ENCODE results near the gene RASA3. TPM values are rescaled to one million over a fixed set of nuclear protein-coding genes. Genes with fewer than 3 reads are reported as not detected.
"Not testable (repeated sequence)": the region's sequence is repeated elsewhere in the genome, so short reads cannot be mapped to it uniquely, and the experiment has no call there.

Gene RASA3
- total RNA-seq, 1 experiment from 2014 or later = 9.1 TPM

DNA sequence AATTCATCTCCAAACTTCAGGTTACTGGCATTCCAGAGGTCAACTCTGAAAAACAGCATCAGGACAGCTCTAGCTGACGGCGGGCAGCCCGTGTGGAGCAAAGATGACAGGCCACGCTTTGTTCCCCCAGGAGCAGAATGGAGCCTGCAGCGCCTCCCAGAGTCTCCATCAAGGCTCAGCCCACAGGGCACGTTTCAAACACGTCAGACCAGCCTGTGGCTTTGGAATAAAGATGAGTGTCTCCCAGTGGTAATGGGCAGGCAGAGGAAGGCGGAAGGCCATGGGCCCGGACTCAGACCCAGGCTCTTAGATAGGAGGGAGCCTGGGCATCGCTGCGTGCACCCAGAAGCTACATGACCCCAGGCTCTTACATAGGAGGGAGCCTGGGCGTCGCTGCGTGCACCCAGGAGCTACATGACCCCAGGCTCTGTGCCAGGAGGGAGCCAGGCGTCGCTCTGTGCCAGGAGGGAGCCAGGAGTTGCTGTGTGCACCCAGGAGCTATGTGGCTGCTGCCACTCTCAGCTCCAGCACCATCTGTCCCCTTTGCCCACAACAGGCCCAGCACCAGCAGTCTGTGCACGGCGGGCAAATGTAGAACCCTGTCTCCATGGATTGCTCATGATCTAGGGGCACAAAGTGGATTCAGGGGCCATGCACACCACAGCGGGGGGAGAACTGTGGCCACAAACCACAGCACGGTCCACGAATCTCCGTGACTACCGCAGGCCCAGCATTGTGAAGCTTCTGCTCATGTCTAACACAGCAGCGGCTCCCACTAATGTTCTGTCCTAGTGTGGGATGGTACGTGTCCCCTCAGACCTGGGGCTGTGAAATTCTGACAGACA, 110.7 kb downstream of the RASA3 start:
- Histone ChIP-seq H2AFZ (ENCODE audit: low read length) (no peak overlapping the region), H3K9me2 (replicated peaks; ENCODE audit: low read length) (no peaks in the 10 kb centered on the region), H3K9me3 (ENCODE audit: low read length) (no peaks in the 10 kb centered on the region), H3K4me3 (ENCODE audit: low read length) (no peak overlapping the region), H4K20me1 (ENCODE audit: low read length) (no peaks in the 10 kb centered on the region), H3K27ac (ENCODE audit: low read length) (no peak overlapping the region), H3K9ac (ENCODE audit: low read length) (no peak overlapping the region), H3K36me3 (ENCODE audit: low read depth, low read length) (no peaks in the 10 kb centered on the region), H3K4me2 (ENCODE audit: low read length) (no peak overlapping the region), H3K79me2 (ENCODE audit: low read length) (no peaks in the 10 kb centered on the region), H3K27me3 (ENCODE audit: low read length) (no peaks in the 10 kb centered on the region), H3K4me1 (ENCODE audit: insufficient read depth, low read length) (no peaks in the 10 kb centered on the region), H3F3A (ENCODE audit: low read length, unreplicated experiment) (no peaks in the 10 kb centered on the region)
- ChIA-PET CTCF (no interaction called here), POLR2A (ENCODE audit: unreplicated experiment) (no interaction called here)
- no peak for TF ChIP-seq CTCF (conservative IDR thresholded peaks at IDR 0.05; ENCODE audit: low read depth, low read length)
- no peak for TF ChIP-seq EZH2 (IDR thresholded peaks at IDR 0.05; ENCODE audit: low read length, unreplicated experiment)
- no peak for TF ChIP-seq EZH2phosphoT487 (IDR thresholded peaks at IDR 0.05; ENCODE audit: borderline replicate concordance, low read length)
- ATAC-seq = no peak
- intact Hi-C loops (cut with micrococcal nuclease) = no loop called here
- DNase-seq = no peak
- no TSS peak for BruUV-seq (replicated peaks)

GRCh38 chr13:114020750-114021463, 111.5 kb downstream of the RASA3 start:
- no peaks in the 10 kb centered on the region for H3K79me2 ChIP-seq (ENCODE audit: low read length)
- POLR2A ChIA-PET (ENCODE audit: unreplicated experiment) = no interaction called here
- no peaks in the 10 kb centered on the region for H3K9me3 ChIP-seq (ENCODE audit: low read length)
- DNase-seq = no peak
- peaks cover 3% of the 10 kb centered on the region; the same call in 1 of the 2 replicates for H3K4me1 ChIP-seq (ENCODE audit: insufficient read depth, low read length)
- H3K27ac ChIP-seq (ENCODE audit: low read length) = no peak overlapping the region
- no TSS peak for BruUV-seq (replicated peaks)
- no peaks in the 10 kb centered on the region for H3K27me3 ChIP-seq (ENCODE audit: low read length)
- H4K20me1 ChIP-seq (ENCODE audit: low read length) = no peaks in the 10 kb centered on the region
- H3K9ac ChIP-seq (ENCODE audit: low read length) = no peak overlapping the region
- TF ChIP-seq CTCF (conservative IDR thresholded peaks at IDR 0.05; ENCODE audit: low read depth, low read length) (no peak), EZH2phosphoT487 (IDR thresholded peaks at IDR 0.05; ENCODE audit: borderline replicate concordance, low read length) (no peak), EZH2 (IDR thresholded peaks at IDR 0.05; ENCODE audit: low read length, unreplicated experiment) (no peak)
- H3K36me3 ChIP-seq (ENCODE audit: low read depth, low read length) = no peaks in the 10 kb centered on the region
- CTCF ChIA-PET = no interaction called here
- H3K9me2 ChIP-seq (replicated peaks; ENCODE audit: low read length) = no peaks in the 10 kb centered on the region
- ATAC-seq = no peak
- H3K4me3 ChIP-seq (ENCODE audit: low read length) = no peak overlapping the region
- H2AFZ ChIP-seq (ENCODE audit: low read length) = no peak overlapping the region
- no peaks in the 10 kb centered on the region for H3F3A ChIP-seq (ENCODE audit: low read length, unreplicated experiment)
- intact Hi-C loops (cut with micrococcal nuclease) = no loop called here
- no peak overlapping the region for H3K4me2 ChIP-seq (ENCODE audit: low read length)

DNA sequence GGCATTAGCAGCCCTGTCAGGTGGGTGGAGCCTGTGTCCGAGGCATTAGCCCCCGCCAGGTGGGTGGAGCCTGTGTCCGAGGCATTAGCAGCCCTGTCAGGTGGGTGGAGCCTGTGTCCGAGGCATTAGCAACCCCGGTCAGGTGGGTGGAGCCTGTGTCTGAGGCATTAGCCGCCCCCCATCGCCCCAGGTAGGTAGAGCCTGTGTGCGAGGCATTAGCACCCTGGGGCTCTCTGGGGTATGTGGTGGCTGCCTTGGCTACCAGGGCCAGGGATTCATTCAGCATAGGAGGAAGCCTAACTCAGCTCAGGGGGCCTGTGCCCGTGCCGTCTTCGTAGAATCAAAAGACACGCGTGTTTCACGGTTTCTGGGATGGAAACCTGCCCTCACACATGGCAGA, 112.3 kb downstream of the RASA3 start:
- DNase-seq; H3K27me3 ChIP-seq (ENCODE audit: low read length); H3K4me1 ChIP-seq (ENCODE audit: insufficient read depth, low read length); H3K36me3 ChIP-seq (ENCODE audit: low read depth, low read length); ATAC-seq; H3K9me2 ChIP-seq (replicated peaks; ENCODE audit: low read length); CTCF ChIA-PET; H3F3A ChIP-seq (ENCODE audit: low read length, unreplicated experiment); H3K4me3 ChIP-seq (ENCODE audit: low read length); POLR2A ChIA-PET (ENCODE audit: unreplicated experiment); intact Hi-C loops (cut with micrococcal nuclease); BruUV-seq (replicated peaks); H3K9me3 ChIP-seq (ENCODE audit: low read length); H3K4me2 ChIP-seq (ENCODE audit: low read length); H3K79me2 ChIP-seq (ENCODE audit: low read length); H3K9ac ChIP-seq (ENCODE audit: low read length); H4K20me1 ChIP-seq (ENCODE audit: low read length); H2AFZ ChIP-seq (ENCODE audit: low read length); H3K27ac ChIP-seq (ENCODE audit: low read length): not testable (repeated sequence)
